Measurements from ENCODE around the gene ZNF622.

Gene ZNF622, protein sequence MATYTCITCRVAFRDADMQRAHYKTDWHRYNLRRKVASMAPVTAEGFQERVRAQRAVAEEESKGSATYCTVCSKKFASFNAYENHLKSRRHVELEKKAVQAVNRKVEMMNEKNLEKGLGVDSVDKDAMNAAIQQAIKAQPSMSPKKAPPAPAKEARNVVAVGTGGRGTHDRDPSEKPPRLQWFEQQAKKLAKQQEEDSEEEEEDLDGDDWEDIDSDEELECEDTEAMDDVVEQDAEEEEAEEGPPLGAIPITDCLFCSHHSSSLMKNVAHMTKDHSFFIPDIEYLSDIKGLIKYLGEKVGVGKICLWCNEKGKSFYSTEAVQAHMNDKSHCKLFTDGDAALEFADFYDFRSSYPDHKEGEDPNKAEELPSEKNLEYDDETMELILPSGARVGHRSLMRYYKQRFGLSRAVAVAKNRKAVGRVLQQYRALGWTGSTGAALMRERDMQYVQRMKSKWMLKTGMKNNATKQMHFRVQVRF

DNA sequence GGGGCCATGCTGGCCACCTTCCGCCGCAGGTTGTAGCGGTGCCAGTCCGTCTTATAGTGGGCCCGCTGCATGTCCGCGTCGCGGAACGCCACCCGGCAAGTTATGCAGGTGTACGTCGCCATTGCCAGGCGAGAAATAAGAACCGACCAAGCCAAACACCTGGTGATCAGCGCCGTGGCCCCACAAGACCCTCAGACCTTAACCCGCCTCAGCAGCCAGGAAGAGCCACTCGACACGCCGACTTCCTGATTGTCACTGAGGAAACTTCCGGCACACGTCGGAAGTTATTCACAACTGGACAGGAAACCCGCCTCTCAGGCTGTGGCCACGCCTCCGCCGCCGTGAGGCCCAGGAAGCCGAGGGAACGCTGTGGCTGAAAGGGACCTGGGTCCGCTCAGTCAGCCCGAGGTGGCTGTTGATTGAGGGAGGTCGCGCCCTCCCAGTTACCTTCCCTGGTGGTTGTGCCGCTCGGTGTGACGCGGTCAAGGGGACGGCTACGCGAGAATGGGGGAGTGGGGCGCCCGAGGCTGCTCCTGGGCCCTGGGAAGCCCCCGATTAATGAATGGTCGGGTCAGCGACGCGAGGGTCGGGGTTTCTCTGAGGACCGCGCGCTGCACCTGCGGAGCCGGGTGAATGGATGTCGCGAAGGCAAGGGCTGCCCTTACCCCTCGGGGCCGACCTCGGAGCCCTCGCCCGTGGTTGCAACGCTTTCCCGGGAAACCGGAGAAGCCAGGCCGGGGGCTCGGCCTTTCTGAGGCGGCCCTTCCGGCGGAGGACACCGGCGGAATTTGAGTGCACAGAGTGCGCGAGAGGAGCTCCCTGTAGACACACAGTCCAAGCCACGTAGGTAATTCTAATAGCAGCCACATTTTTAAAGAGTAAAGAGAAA lies at the start of gene ZNF622:
Gene ZNF622 (minus strand): TSS at position 257 of the 889 bp plus-strand sequence. CDS start 135 bp downstream, at position 122.
- DNase-seq: peak; percentile 94

DNA sequence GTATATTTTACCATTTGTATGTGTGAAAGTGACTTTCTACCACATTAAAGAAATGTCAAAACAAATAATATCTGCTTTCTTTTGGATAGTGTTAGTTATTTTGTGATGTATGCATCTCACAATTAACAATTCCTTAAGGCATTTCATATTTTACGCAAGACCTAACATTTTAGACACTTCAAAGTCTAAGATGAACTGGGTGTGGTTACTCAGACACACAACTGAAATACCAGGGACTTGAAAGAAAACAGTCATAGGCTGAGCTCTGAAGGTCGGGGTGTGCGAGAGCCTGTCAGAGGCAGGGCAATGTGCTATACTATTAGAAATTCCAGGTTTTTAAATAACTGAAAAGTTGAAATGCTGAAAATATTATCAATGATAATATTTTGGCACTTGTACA lies 44.5 kb upstream of the ZNF622 start:
- no peak for DNase-seq

DNA sequence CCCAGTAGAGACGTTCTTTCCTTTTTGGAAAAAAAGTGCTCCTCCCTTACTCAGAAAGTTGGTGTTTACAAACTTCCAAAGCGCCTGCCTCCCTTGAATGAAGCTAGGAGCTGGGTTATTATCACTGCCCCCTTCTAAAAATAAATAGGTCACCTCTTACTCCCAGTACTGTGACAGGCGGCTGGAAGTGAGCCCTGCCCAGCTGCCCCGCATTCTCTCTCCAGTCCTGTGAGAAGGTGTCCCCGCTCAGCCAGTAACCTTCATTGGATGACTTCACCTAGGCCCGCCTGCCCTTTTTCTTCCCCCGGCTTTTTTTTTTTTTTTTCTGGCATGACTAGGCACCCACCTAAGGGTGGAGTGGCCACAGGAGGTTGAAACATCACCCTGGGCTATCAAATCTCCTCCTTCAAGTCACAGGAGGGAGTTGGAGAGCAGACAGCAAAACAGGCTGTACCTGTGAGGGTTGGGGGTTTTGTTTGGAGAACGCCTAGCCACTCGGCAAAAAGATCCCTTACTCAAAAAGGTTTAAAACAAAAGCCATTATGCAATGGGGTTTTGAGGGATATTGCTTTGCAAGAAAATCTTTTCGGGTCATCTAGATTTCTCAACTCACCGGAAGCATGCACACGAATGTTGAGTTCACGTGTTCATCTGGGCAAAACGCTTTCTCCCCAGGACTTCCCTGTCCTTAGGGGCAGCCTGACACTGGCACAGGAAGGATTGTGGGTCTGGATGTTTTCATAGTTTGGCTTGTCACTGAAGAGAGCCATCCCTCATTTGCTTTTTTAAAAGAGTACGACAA lies 43.3 kb upstream of the ZNF622 start:
- no peak for DNase-seq

DNA sequence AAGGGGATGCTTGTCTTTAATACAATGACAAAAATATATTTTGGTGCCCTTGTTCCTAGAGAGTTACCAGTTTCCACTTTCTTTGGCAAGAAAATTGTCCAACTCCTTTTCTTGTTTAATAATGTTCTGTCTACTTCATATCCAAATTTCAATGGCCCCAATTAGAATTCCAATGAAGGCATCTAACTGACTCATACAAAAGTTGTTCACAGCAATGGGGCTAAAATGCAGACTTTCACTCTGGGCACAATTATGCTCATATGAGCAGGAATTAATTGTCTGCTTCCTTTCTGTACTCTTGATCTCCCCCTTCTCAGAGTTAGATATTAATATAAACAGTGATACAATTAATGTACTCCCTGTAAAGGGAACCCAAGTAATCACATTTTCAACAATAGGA lies 42.1 kb upstream of the ZNF622 start:
- no peak for DNase-seq

DNA sequence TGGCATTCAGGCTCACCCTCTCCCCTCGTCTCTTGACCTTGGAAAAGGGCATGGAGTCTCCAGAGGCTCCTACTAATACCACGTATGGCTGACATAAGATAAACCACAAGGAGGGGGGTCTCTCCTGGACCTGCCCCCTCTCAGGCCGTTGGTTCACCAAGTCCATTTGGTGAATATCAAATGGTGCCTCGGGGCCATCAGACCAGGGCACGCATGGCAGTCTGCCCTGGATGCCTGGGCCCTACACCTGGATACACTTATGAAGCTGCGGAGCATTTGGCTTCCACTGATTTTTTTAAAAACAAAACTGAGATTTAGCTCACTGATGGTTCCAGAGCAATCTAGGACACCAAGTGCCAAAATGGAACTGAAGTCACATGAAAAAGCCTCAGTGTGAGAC lies 40.3 kb upstream of the ZNF622 start:
- DNase-seq: no peak

DNA sequence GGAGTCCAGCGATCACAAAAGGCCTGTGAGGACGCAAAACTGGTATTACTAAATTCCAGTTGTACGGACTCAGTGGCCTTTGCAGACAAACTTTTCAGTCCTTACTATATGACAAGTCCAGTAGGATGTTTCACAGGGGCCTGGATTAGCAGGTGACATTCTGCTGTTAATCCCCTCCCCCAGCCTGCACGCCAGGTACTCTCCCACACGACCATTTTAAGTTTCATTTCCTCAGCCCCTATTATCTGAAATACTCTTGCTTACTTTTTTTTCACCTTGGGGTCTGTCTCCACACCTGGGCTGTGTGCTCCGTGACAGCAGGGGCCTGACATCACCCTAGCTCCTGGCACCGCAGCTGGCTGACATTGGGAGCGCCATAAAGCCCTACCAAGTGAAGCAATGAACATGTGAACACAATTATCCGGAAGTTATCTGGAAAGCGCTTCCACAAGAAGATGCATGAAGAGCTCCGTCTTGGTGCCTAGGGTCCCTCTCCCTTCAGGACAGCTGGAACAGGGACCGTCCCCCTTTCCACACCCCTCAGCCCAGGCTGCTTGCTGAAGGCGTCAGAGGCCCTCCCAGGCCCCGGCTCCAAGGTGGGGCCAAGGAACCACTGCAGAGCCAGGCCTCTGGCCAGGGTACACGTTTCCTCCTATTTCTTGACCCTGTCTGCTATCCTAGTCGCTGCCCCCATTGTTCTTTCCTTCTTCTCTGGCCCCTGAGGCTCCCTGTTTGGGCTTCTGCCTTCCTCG lies 39.7 kb upstream of the ZNF622 start:
- no peak for DNase-seq

DNA sequence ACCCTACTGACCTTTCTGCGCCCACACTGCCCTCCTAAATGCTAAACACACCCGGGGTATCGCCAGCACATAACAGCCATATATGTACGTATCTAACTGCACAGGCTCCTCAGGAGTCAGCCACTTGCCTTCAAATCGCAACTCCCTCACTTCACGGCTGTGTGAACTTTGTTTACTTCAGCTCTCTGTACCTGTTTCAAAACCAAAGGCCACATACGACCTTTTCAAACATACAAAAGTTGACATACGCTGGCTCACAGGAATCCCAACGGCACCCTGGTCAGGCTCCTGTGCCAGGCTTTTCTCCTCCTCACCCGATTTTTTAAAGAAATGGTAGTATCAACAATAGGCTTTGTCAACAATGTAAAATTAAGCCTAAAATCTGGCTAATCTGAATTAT lies 39.0 kb upstream of the ZNF622 start:
- no peak for DNase-seq

DNA sequence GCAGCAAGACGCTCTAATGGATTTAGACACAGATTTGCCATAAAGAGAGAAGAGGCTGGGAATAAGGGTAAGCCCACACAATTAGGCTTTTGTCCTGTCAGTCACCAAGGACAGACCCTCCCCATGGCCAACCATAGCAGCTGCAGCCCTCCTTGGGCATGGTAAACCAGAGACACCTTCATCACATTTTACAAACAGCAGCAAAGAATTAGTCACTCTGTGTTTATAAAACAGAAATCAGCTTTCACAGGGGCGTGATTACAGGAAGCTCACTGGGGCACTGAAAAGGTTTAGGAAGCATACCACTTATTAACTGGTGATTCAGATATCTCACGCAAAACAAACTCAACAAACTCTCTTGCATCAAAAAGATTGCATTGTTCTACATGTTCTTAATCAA lies 37.3 kb upstream of the ZNF622 start:
- no peak for DNase-seq

DNA sequence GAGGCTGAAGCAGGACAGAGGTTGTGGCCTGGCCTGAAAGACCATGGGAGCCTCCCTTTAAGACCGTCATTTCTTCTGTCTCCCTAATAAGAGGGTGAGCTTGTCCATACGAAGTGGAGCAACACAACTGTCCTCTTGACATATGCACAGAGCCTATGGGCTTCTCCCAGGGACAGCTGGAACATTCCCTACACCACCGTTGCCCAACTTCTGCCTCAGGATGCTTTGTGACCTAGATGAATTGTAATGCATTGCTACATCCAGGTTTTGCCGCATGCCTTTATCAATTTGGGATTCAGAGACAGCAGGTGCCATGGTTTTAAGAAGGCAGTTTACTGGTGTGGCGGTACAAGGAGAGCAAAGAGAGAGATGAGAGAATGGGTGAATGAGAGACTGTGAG lies 34.4 kb upstream of the ZNF622 start:
- no peak for DNase-seq

DNA sequence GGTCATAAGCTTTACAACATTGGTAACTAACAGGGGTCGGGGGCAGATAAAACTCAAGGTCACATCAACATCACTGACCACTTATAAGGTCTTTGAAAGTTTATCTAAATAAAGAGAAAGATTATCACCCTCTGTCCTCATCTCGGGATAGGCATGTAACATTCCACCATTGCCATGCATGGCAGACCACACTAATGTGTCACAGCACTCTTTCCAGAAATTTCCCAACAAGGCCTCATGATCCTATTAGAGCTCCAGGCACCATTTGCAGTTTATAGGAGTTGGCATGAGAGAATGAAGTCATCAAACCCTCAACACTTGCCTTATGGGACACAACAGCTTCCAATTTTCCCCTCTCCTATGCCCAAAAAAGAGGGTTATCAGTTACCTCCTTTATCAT lies 31.9 kb upstream of the ZNF622 start:
- no peak for DNase-seq

DNA sequence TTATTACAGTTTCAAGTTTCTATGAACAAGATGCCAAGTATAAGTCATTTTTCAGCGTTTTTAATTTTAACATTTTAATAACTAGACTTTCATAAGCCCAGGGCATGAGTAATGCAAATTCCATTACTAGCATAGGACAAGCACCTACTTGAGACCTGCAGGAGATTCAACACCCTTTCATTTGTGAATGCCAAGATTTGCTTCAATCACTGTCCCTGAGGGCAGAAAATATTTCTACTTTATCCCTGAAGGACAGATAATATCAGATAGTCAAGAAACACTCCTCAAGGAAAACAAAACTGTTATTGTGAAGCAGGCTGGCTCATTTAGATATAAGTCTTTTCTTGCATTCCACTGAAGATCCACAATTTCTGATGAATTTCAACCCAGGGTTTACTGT lies 27.7 kb upstream of the ZNF622 start:
- DNase-seq: no peak

DNA sequence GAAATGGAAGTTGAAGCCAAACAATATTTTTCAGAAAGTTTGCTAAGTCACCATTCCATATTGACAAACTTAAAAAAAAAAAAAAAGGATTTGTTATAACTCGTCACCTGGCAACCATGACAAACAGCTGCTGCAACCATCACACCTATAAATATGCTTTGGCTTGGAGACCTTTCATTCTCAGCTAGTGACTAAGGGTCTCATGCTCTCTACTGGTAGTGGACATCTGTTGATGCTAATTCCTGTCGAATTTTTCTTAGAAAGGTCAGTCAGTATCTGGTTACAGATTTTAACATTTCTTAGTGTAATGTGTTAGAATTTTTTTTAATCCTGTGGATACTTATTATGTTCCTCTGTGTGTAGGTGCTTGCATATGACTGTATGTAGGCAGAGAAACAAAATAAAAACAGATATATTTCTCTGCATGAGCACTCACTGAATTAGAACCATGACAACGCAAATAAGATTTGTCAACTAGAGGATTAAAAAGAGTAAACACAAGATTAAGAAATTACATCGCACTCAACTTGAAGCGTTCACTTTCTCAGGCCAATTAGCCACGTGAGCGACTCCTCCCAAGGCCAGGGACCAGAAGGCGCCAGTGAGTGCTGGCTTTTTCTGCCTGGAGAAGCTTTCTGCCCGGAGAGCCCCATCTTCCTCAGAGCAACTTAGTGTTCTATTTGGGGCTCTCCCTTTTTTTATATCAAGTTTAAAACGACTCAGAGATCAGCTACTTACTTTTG lies 27.0 kb upstream of the ZNF622 start:
- DNase-seq: no peak

DNA sequence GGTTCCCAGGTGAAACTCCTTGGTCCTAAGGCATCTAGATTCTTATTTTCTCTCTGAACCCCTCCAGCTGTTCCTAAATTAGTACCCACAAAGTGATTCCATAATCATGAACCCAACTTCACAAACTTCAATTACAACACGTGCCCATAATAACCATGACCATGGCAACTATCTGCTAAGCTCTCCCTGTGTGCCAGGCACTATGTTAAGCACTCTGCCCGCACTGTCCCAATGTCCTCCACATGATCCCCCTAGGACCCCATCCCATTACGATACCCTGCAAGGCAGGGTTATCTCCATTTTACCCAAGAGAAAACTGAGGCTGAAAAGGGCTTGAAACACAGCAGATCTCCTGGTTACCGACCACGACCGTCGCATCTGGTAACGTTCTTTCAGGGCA lies 25.3 kb upstream of the ZNF622 start:
- DNase-seq: no peak

DNA sequence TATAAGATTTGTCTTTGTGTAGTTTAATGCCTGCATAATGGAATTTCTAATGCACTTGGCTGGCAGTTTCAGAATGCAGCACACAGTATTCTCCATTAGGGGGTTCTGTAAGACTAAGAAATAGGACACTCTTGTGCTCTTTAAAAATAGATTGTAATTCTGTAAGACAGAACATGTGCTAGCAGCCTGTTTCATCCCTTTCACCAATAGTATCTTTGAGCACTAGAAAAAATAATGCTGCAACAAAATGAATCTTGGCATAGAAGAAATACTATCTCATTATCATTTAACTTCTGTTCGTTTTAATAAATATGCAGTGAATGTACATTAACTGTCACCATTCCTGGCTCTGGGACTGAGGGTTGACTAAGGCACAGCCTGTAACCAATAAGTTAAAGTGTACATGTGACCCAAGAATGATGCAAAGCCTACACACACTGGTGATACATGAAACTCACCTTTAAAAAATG lies 23.8 kb upstream of the ZNF622 start:
- peak; percentile 43 for DNase-seq

DNA sequence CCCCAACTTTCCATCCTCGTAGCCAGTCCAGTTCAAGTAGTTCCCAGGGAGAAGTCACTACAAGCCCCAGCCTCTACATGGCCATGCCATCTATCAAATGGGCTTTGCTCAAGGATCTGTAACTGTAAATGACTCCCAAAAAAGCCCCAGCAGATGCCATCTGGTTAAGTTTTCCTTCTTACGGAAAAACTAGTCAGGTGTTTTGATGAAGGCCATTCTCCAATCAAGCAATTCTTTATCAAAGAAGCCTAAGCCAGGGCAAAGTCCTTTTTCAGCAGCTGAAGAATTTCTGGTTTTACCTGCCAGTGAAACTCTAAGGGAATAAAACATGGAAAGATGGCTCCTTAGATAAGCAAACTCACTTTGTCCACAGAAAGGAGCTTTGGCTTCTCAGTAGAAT lies 21.9 kb upstream of the ZNF622 start:
- no peak for DNase-seq

DNA sequence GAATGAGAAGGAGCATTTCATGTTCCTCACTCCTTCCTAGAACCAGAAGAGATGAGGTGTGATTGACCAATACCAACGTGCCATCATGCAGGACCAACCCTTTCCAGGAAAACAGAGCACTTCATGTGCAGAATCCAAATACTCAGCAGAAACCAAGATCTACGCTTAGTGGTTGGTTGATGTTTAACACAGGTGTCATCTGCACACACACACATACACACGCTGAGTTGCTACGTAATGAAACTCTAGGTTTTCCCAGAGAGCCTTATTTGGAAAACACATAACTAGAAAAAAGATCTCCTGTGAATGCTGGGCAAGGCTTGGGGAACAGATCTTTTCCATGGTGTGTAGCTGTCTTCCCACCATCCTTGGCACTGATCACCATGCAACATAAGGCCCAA lies 21.1 kb upstream of the ZNF622 start:
- DNase-seq: no peak

DNA sequence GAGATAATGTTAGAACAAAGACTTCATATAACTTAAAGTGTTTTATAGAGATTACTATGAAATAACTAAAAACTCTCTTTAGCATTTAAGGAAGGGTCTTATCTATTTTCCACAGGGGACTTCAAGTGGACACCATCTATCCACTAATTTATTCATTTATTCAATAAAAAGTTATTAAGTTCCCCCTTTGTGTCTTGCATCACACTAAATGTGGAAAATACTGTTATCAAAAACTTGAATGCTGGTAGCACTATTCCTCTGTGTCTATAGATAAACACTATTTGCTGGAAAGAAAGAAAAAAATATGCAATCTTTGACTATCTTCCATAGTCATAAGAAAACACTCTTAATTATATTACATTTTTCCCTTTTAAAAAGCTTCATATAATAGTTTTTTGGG lies 20.1 kb upstream of the ZNF622 start:
- DNase-seq: no peak

DNA sequence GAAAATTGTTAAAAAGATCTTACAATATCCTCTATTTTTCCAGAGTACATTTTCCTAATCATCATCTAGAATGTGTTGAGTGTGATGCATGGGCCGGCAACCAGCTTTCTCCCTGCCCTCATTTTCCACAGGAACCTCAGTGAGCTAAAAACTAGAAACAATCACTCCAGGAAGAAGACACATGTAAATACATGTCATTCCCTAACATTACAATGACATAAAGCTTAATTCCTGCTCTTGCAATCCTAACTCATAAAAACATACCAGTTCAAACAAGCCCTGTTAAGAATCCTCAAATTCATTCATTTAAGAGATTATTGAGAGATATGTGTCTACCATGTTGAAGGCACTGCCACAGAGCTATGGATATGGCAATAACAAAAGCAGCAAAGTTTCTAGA lies 18.5 kb upstream of the ZNF622 start:
- no peak for DNase-seq

DNA sequence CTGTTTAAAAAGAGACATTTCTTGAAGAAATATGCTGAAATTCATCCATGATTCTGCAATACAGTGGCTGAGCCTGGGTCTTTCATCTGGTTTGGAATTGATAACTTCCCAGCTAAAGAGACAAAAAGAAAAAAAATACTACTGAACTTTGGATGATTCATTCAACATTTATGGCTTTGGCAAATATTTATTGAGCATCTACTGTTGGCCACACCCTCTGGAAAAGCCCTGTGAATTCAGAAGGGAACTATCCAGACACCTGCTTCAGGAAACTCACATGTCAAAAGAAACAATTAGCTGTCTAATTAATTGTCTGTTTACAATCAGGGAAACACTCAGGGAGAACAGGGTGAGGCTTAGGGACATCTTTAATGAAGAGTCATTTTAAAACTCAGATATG lies 17.8 kb upstream of the ZNF622 start:
- no peak for DNase-seq

DNA sequence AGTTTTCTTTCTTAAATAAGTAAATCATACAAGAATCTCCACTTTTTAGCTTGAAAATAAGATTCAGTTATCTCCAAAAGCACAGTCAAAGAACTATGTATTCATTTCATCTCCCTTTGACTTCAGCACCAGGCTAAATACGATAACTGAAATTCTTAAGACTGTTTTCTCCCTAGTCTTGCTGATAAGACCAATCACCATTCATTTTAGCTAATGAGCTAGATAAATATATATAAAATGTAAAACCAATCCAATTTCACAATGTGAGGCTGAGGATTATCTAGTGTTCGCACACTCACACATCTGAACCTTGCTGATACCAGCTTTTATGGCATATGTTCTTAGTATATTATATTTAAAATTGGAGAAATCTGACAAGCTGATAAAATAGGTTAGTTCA lies 17.3 kb upstream of the ZNF622 start:
- no peak for DNase-seq

DNA sequence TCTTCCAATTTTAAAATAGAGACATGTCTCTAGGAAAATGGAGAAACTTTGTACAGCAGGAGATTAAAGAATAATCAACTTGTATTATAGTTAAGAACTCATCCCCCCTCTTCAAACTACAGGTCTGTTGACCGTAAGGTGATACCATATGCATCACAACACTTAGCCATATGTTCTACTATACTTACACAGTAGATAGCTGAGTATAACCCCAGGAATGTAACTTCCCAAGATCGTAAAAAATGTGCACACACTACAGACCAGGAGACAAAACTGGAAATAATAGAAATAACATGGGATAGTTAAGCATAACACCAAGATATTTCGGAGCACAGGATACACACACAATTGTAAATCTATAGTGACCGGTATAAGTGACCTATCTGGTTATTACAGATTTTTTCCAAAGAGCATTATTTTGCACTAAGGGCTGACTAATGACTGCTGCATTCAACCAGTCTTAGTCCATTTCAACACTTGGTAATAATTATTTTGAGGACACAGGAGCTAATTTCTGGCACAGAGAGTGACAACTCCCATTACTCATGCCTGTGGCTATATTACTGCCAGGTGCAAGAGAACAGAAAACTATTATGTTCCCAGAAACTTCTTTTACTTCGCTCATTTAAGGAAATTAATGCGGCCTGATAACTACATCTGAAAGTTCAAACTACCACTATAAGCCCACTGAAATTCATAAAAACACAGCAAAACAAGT lies 15.4 kb upstream of the ZNF622 start:
- DNase-seq: no peak
